COR-L47 (cell line): ENCODE data around the gene TPTE2.
A peak's percentile ranks its signal among the peaks of the same experiment; 100 is the strongest.
"Not testable (repeated sequence)": the region's sequence is repeated elsewhere in the genome, so short reads cannot be mapped to it uniquely, and the experiment has no call there.

Source experiments
- DNase-seq: peaks from one replicate; lab custom pipeline; 2025; lab: John Stamatoyannopoulos, UW

TPTE2 gene

GRCh38 chr13:19561127-19561582 is at the start of gene TPTE2:
TSS of gene TPTE2 (minus strand) at chr13:19561532. CDS start at chr13:19503234, 58,298 bp downstream.
- DNase-seq: not testable (repeated sequence)

DNA sequence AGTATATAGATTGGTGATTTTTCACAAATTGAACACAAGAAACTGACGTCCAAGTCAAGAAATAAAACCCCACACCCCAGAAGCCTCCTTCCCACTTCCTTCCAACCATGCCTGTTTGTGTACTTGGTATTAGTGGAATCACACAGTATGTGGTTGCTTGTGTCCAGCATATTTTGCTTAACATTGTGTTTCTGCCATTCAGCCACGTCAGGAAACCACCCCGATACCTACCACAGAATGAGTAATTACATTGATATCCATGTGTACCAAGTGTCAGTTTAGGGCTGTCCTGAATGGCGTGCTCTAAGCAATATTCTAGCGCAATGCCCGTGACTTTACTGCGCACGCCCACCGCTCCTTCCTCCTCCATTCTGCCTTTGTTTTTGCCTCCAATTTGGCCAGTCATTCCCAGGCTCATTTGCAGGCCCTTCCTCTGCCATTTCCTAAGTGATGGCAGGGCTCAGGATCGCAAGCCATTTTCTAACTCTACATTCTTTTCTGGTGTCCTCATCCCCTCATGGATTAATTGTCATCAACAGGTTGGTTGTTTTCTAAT is 46.3 kb upstream of the TPTE2 start:
- no peak for DNase-seq

GRCh38 chr13:19606737-19607136 is 45.4 kb upstream of the TPTE2 start:
- no peak for DNase-seq

- DNase-seq: no peak
Observed at GRCh38 chr13:19606152-19606551, 44.8 kb upstream of the TPTE2 start.

GRCh38 chr13:19605161-19605955 is 44.0 kb upstream of the TPTE2 start:
- DNase-seq: no peak

- DNase-seq: no peak
Observed at GRCh38 chr13:19604306-19604705, 43.0 kb upstream of the TPTE2 start.

GRCh38 chr13:19601749-19602725 is 40.7 kb upstream of the TPTE2 start:
- DNase-seq: peak; percentile 12

DNA sequence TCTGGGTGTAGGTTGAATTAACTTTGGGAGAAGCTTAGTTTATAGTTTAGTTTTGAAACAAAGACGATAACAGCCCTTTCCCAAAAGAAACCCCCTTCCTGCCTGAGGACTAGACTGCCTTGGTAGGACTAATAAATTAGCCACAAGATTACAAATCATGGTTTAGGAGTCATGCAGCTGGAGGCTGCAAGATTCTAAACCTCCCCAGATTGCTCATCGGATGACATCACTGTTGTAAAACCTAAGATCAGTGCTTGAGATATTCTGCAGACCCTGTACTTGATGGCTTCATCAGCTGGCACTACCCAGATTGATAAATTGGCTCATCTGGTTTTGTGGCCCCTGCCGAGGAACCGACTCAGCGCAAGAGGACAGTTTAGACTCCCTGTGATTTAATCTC is 36.2 kb upstream of the TPTE2 start:
- no peak for DNase-seq

DNA sequence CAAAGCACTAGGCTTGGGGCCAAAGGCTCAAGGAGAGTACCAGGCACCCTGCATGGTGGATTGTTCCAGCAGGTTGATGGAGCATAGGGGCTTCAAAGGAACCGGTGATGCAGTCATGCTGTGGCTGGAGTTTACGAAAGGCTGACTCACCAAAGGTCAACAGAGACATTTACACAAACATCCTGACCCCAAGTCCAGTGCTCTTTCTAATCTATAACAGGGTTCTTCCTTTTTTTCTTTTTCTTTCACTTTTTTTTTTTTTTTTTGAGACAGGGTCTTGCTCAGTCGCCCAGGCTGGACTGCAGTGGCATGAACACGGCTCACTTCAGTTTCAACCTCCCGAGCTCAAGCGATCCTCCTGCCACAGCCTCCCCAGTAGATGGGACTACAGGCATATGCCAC is 35.6 kb upstream of the TPTE2 start:
- DNase-seq: no peak

DNA sequence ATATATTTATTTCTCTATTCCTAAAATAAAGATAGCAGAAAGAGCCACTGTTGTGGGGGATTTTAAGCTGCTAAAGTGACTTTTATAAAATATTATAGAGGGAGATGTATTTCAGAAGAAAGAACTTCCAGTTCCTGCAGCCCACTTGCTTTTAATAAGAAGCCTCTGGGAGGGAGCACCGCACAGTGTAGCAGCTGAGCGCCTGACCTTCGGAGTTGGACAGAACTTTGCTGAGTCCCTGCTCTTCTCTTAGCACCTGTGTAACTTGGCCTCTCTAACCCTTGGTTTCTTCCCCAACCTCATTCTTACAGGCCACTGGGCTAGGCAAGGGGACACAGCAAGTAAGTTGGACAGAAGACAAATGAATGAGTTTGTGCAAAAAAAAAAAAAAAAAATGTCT is 34.8 kb upstream of the TPTE2 start:
- no peak for DNase-seq

DNA sequence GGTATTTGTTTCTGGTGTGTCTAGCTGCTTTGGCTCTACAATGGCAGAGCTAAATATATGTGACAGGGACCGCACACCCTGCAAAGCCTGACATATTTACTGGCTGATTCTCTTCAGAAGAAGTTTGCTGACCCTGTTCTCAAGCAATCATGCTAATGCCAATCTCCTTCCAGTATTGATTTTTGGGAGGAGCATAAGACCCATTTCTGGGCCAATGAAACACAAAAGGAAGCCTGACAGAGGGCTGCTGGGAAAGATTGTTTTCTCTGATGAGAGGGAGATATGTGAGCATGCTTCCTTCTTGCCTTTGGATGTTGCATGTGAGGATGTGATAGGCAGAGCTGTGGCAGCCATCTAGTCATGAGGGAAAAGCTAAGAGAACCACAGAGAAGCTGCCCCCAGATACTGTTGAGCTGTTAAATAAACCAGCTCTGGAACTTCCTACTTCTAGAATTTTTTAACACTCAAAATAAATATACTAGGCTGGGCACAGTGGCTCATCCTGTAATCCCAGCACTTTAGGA is 31.4 kb upstream of the TPTE2 start:
- DNase-seq: no peak

DNA sequence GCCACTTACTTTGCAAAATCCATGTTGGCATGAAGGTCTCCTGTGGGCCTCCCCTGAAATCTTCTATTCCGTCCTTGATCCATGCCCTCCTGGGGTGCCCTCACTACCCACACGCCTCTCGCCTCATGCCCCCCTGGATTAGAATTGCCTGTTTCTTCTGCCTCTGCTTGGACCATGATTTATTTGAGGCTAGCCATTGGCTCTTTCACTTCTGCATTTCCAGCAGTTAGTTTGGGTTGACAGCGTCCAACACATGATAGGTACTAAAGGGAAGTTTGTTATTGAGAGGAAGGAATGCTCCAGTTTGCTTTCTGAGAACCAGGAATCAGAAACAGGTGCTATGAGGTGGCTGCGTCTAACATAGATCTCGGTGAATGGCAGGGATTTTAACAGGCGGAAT is 30.5 kb upstream of the TPTE2 start:
- DNase-seq: no peak

DNA sequence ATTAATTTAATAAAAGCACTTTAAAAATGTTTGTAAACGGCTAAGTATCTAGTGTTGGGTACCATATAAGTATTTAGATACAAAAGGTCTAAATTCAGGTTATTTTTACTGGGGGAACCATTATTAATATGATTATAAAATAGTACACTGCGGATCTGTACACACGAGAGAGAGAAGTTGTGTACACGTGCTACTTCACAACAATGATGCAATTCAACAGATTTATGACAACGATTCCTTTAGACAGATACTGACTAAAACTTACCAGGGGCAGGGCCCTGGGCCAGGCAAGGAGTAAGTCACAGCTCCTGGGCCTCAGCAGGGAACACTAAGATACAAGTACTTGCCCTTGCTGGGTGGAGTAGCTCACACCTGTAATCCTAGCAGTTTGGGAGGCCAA is 29.1 kb upstream of the TPTE2 start:
- no peak for DNase-seq

- DNase-seq: no peak
Observed at GRCh38 chr13:19589312-19589711, 28.0 kb upstream of the TPTE2 start.

DNA sequence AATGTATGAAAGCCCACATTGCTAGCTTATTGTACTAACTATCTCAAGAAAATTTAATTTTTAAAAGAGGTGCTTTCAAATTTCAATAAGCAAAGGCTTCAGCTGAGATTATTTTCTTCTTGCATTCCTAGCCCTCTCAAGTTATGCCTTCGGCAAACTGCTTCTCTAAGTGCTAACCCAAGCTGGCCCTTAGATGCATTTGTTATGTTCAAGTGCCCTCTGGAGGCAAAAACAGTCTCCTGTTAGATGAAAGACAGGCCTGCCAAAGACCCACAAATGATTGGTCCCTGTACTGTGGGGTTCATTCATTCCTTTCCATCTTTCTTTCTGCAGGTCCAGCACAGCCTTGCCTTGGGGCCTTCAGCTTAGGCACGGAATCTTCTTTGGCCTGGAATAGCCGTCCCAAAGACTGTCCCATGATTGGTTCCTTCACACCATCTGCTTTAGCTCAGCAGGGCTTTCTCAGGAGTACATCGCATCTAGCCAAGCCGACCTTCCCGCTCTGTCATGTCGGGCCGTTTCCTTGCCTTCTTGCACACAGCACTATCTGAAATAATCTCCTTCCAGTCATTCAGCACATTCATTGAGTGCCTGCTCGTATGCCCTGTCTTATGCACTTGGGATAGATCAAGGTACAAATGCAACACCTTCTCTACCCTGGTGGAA is 26.4 kb upstream of the TPTE2 start:
- peak; percentile 41 for DNase-seq

GRCh38 chr13:19586904-19587634 is 25.7 kb upstream of the TPTE2 start:
- DNase-seq: no peak

GRCh38 chr13:19581675-19582074 is 20.3 kb upstream of the TPTE2 start:
- DNase-seq: no peak

DNA sequence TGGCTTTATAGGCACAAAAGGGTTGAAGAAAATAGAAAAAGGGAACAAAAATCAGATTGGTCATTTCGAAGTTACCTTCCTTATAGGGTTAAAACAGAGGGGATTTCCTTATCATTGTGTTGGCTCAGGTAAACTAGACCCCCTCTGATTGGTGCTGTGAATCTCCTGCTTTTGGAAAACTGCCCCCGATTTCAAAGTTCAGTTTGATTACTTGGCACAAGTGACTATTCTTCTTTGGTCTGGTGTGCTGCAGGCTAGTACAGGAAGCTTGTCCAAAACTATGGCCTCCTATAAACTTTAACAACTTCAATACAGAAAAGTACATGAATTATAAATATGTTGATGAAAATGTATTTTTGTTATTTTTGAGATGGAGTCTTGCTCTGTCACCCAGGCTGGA is 13.9 kb upstream of the TPTE2 start:
- no peak for DNase-seq

DNA sequence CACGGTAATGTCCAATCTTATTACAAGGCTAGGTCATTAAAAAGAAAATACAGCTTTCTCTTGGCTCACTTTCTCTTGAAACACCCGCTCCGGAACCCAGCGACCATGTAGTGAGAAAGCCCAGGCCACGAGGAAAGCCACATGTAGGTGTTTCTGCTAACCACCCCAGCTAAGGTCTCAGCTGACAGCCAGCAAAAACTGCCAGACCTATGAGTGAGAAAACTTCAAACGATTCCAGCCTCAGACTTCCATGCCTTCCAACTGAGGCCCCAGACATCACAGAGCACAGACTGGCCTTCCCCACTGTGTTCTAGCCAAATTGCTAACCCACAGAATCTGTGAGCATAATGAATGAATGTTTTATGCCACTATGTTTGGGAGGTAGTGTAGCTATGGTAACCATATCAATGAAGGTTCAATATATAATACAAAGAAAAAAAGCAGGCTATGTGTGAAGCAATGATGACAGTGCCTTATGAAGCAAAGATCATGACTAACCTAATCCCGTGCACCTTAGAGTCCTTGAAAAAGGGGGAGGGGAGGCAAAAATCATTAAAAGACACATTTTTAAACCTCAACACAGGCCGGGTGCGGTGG is 11.9 kb upstream of the TPTE2 start:
- DNase-seq: no peak

- no peak for DNase-seq
Observed at GRCh38 chr13:19572280-19572679, 10.9 kb upstream of the TPTE2 start.
